ENCODE data around the gene GNL2.

Gene GNL2

GRCh38 chr1:37614105-37614504 lies 18.4 kb upstream of the GNL2 start:
- ChIA-PET POLR2A (no interaction called here), CTCF (interaction anchor here (1.0 kb wide), 1 partner anchor 39 kb away, joined by 4 read pairs; no protein-coding TSS in a partner anchor)
- DNase-seq (ENCODE audit: extremely low spot score): no peak
- TF ChIP-seq BHLHE40 (IDR thresholded peaks at IDR 0.05; ENCODE audit: borderline replicate concordance) (no peak), FOXA1 (IDR thresholded peaks at IDR 0.05) (no peak), HDGF (IDR thresholded peaks at IDR 0.05; ENCODE audit: borderline replicate concordance) (no peak), SP1 (IDR thresholded peaks at IDR 0.05) (no peak), LEF1 (IDR thresholded peaks at IDR 0.05; ENCODE audit: borderline replicate concordance) (no peak), PKNOX1 (IDR thresholded peaks at IDR 0.05) (no peak), ELF4 (IDR thresholded peaks at IDR 0.05) (no peak), TARDBP (IDR thresholded peaks at IDR 0.05) (no peak)

DNA sequence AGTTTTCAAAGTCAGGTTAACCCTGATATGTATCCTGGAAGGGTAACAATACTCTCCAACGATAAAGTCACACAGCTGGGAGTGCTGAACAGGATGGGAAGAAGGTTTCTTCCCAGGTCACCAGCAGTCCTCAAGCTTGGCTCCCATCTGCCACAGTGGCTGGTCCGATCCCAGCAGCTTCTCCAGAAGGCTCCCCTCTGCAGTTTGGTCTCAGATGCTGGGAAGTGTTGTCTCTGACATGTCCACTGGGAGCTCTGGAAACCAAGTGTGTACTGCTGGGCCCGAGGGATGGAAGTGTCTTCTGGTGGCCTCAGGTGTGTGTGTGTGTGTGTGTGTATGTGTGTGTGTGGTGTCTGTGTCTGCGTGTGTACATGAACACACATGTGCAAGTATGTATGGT lies 16.4 kb upstream of the GNL2 start:
- DNase-seq (ENCODE audit: extremely low spot score): no peak
- POLR2A ChIA-PET: interaction anchor here (1.0 kb wide), 1 partner anchor 81 kb away, joined by 3 read pairs; no protein-coding TSS in a partner anchor
- CTCF ChIA-PET: interaction anchor here (1.7 kb wide), 1 partner anchor 9 kb away, joined by 5 read pairs; no protein-coding TSS in a partner anchor
- no peak for TF ChIP-seq FOXM1 (IDR thresholded peaks at IDR 0.05; ENCODE audit: borderline replicate concordance)
- no peak for TF ChIP-seq BHLHE40 (IDR thresholded peaks at IDR 0.05; ENCODE audit: borderline replicate concordance)
- no peak for TF ChIP-seq ARNT (IDR thresholded peaks at IDR 0.05)
- TF ChIP-seq L3MBTL2 (conservative IDR thresholded peaks at IDR 0.05): no peak

GRCh38 chr1:37609994-37610393 lies 14.3 kb upstream of the GNL2 start:
- DNase-seq (ENCODE audit: extremely low spot score): no peak
- CTCF ChIA-PET: no interaction called here
- POLR2A ChIA-PET: interaction anchor here (1.6 kb wide), 1 partner anchor 95 kb away, joined by 5 read pairs; the partner anchor contains the start of gene MEAF6
- TF ChIP-seq CTBP1 (IDR thresholded peaks at IDR 0.05; ENCODE audit: borderline replicate concordance) (no peak), BHLHE40 (IDR thresholded peaks at IDR 0.05; ENCODE audit: borderline replicate concordance) (no peak), FOXK2 (IDR thresholded peaks at IDR 0.05) (no peak), SUZ12 (IDR thresholded peaks at IDR 0.05) (no peak)

- no peak for DNase-seq (ENCODE audit: extremely low spot score)
- ChIA-PET CTCF (no interaction called here), POLR2A (interaction anchor here (1.2 to 1.7 kb wide), 3 partner anchors 13 to 94 kb away, joined by 3 to 5 read pairs (median 5); partner anchors contain the start of gene MEAF6)
- TF ChIP-seq L3MBTL2 (conservative IDR thresholded peaks at IDR 0.05) (no peak), CTBP1 (IDR thresholded peaks at IDR 0.05; ENCODE audit: borderline replicate concordance) (no peak), LEF1 (IDR thresholded peaks at IDR 0.05; ENCODE audit: borderline replicate concordance) (no peak), FOXA1 (IDR thresholded peaks at IDR 0.05) (no peak), ZNF384 (IDR thresholded peaks at IDR 0.05) (no peak), SUZ12 (IDR thresholded peaks at IDR 0.05) (no peak), NFRKB (IDR thresholded peaks at IDR 0.05) (no peak), FOXM1 (IDR thresholded peaks at IDR 0.05; ENCODE audit: borderline replicate concordance) (no peak), HDGF (IDR thresholded peaks at IDR 0.05; ENCODE audit: borderline replicate concordance) (no peak), ARNT (IDR thresholded peaks at IDR 0.05) (no peak), FOXK2 (IDR thresholded peaks at IDR 0.05) (no peak), BHLHE40 (IDR thresholded peaks at IDR 0.05; ENCODE audit: borderline replicate concordance) (no peak), SP1 (IDR thresholded peaks at IDR 0.05) (no peak), PKNOX1 (IDR thresholded peaks at IDR 0.05) (no peak), ELF4 (IDR thresholded peaks at IDR 0.05) (no peak), TARDBP (IDR thresholded peaks at IDR 0.05) (no peak)
These were observed 13.3 kb upstream of the GNL2 start for GRCh38 chr1:37609002-37609401.

GRCh38 chr1:37606481-37607263 lies 10.9 kb upstream of the GNL2 start:
- ChIA-PET POLR2A (interaction anchor here (0.9 to 2.1 kb wide), 4 partner anchors 9 to 198 kb away, joined by 3 to 6 read pairs (median 4); a partner anchor contains a TSS), CTCF (no interaction called here)
- DNase-seq (ENCODE audit: extremely low spot score): no peak
- TF ChIP-seq BHLHE40 (IDR thresholded peaks at IDR 0.05; ENCODE audit: borderline replicate concordance) (no peak), L3MBTL2 (conservative IDR thresholded peaks at IDR 0.05) (no peak), CTBP1 (IDR thresholded peaks at IDR 0.05; ENCODE audit: borderline replicate concordance) (no peak), TARDBP (IDR thresholded peaks at IDR 0.05) (no peak), SUZ12 (IDR thresholded peaks at IDR 0.05) (no peak), PKNOX1 (IDR thresholded peaks at IDR 0.05) (no peak), NFRKB (IDR thresholded peaks at IDR 0.05) (no peak), LEF1 (IDR thresholded peaks at IDR 0.05; ENCODE audit: borderline replicate concordance) (no peak), ZNF384 (IDR thresholded peaks at IDR 0.05) (no peak), FOXK2 (IDR thresholded peaks at IDR 0.05) (no peak), SP1 (IDR thresholded peaks at IDR 0.05) (no peak), FOXM1 (IDR thresholded peaks at IDR 0.05; ENCODE audit: borderline replicate concordance) (no peak), HDGF (IDR thresholded peaks at IDR 0.05; ENCODE audit: borderline replicate concordance) (no peak)

DNA sequence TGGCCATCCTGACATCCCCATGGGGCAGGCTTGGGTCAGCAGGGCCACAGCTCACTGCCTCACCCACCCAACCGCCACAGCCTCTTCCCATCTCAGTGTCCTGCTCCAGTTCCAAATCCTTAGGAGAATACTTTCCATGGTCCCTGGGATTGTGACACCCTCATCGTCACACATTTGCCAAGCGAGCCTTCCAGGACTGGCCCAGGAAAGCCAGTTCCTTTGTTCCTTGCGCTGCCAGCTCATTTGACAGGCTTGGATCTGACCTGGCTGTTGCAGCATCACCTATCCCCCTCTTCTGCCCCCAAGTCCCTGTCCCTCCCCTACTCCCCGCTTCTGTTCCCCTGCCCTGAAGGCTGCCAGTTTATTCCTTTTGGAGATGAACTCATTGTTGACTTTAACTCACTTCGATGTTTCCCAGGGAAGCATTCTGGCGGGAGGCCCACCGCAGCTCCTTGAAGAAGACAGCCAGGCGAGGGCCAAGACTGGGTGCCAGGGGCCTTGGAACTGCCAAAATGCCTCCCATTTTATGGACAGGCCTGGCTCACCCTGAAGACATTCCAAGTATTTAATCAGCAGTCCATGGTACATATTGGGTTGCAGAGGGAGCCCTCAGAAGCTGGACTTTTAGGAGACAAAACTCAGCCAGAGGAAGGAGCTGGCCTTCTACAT lies 10.2 kb upstream of the GNL2 start:
- DNase-seq (ENCODE audit: extremely low spot score): no peak
- TF ChIP-seq ELF4 (IDR thresholded peaks at IDR 0.05) (no peak), FOXK2 (IDR thresholded peaks at IDR 0.05) (no peak)
- POLR2A ChIA-PET: interaction anchor here (0.7 to 1.5 kb wide), 4 partner anchors 8 to 199 kb away, joined by 3 to 4 read pairs (median 3); no protein-coding TSS in a partner anchor
- CTCF ChIA-PET: interaction anchor here (0.6 to 4.2 kb wide), 2 partner anchors 77 to 159 kb away, joined by 3 to 57 read pairs; partner anchors contain the start of gene EPHA10
